SK-N-SH (cell line): ENCODE results near the gene ITFG1.

Source experiments
- CTCF ChIP-seq: fragments of 200-600 bp; sonication (generic); IDR thresholded peaks from 2 replicates; pipeline ENCODE4 v1.6.1; 2017; ENCODE audit warnings: antibody characterized with exemption, mild to moderate bottlenecking, moderate library complexity
- EP300 ChIP-seq, 2 experiments: IDR thresholded peaks; 2 replicates each; pipeline versions ENCODE4 v1.4.0 to v1.6.1; 2012; ENCODE audit warnings: borderline replicate concordance in 1 of 2, low read depth in 1 of 2, low read length in 1 of 2
- MAX ChIP-seq: IDR thresholded peaks from 2 replicates; pipeline ENCODE4 v1.4.0; 2012; ENCODE audit warnings: low read depth
- MXI1 ChIP-seq: IDR thresholded peaks from 2 replicates; pipeline ENCODE4 v1.6.1; 2012; ENCODE audit warnings: mild to moderate bottlenecking, low read depth, low read length, improper control_type of control experiment
- NRF1 ChIP-seq: IDR thresholded peaks from 2 replicates; pipeline ENCODE4 v1.6.1; 2012; ENCODE audit warnings: low read depth, mild to moderate bottlenecking, low read length
- SMC3 ChIP-seq: IDR thresholded peaks from 2 replicates; pipeline ENCODE4 v1.6.1; 2012; ENCODE audit warnings: low read depth, low read length, improper control_type of control experiment
- TEAD4 ChIP-seq: IDR thresholded peaks from 2 replicates; pipeline ENCODE4 v1.4.0; 2012; ENCODE audit warnings: mild to moderate bottlenecking, borderline replicate concordance; ENCODE audit not compliant: insufficient read depth
- YY1 ChIP-seq: IDR thresholded peaks from 2 replicates; pipeline ENCODE4 v1.4.0; 2012; ENCODE audit warnings: low read depth, mild to moderate bottlenecking
- TF ChIP-seq, protein P1 (sequence below): IDR thresholded peaks from 2 replicates; pipeline ENCODE4 v1.4.0; 2012; ENCODE audit warnings: low read depth, borderline replicate concordance
- TF ChIP-seq, protein P2 (sequence below): IDR thresholded peaks from 2 replicates; pipeline ENCODE4 v1.4.0; 2012; ENCODE audit warnings: low read depth, borderline replicate concordance

DNA sequence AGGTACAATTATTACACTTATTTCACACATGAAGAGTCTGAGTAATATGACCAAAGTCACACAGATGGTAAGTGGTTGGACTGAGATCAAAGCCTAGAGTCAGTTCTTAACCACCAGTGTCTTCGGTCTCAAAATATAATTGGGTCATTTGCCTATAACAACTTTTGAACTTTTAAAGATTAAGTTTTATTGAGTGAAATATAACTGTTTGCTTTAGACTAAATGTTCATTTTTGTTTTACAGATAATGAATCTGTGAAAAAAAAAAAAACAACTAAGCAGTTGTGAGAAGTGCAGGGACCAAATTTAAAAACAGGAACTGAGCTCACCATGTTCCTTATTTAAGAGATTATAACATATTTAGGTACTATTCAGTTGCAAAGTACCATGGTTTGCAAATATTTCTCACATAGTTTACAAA is 150.1 kb downstream of the ITFG1 start:
- TF ChIP-seq MXI1 (no peak), EP300 (IDR thresholded peaks at IDR 0.05; ENCODE audit: borderline replicate concordance in 1 of 2, low read depth in 1 of 2, low read length in 1 of 2) (no peak), CTCF (no peak), YY1 (no peak), TEAD4 (no peak), NRF1 (no peak), SMC3 (no peak), MAX (no peak)
- TF ChIP-seq, protein P1, sequence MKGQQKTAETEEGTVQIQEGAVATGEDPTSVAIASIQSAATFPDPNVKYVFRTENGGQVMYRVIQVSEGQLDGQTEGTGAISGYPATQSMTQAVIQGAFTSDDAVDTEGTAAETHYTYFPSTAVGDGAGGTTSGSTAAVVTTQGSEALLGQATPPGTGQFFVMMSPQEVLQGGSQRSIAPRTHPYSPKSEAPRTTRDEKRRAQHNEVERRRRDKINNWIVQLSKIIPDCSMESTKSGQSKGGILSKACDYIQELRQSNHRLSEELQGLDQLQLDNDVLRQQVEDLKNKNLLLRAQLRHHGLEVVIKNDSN, result no peak
- TF ChIP-seq, protein P2, sequence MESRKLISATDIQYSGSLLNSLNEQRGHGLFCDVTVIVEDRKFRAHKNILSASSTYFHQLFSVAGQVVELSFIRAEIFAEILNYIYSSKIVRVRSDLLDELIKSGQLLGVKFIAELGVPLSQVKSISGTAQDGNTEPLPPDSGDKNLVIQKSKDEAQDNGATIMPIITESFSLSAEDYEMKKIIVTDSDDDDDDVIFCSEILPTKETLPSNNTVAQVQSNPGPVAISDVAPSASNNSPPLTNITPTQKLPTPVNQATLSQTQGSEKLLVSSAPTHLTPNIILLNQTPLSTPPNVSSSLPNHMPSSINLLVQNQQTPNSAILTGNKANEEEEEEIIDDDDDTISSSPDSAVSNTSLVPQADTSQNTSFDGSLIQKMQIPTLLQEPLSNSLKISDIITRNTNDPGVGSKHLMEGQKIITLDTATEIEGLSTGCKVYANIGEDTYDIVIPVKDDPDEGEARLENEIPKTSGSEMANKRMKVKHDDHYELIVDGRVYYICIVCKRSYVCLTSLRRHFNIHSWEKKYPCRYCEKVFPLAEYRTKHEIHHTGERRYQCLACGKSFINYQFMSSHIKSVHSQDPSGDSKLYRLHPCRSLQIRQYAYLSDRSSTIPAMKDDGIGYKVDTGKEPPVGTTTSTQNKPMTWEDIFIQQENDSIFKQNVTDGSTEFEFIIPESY, result no peak
